ENCODE measurements around the gene OCRL. TPM values are rescaled to one million over a fixed set of nuclear protein-coding genes. Genes with fewer than 3 reads are reported as not detected.

The OCRL gene
- total RNA-seq, 1 experiment from 2014 or later, result 25.4 TPM

- ChIA-PET CTCF (no interaction called here), POLR2A (ENCODE audit: low non-redundant PET) (no interaction called here)
- no TSS peak for BruUV-seq (replicated peaks)
- TF ChIP-seq EZH2 (IDR thresholded peaks at IDR 0.05; ENCODE audit: borderline replicate concordance, low read depth, low read length, poor library complexity, severe bottlenecking) (no peak), CTCF (conservative IDR thresholded peaks at IDR 0.05; ENCODE audit: low read depth, low read length) (no peak)
- intact Hi-C loops (cut with micrococcal nuclease; ENCODE audit: unreplicated experiment), result no loop called here
- Histone ChIP-seq H3K4me1 (ENCODE audit: insufficient read depth, low read length, poor library complexity, severe bottlenecking) (no peaks in the 10 kb centered on the region), H3K27ac (ENCODE audit: low read depth, low read length, poor library complexity, severe bottlenecking) (no peak overlapping the region), H3K36me3 (ENCODE audit: insufficient read depth, low read length, poor library complexity, severe bottlenecking) (no peaks in the 10 kb centered on the region), H3K27me3 (replicated peaks; ENCODE audit: insufficient read depth, low read depth, low read length, poor library complexity) (no peaks in the 10 kb centered on the region), H3K9me3 (ENCODE audit: low read depth, low read length, poor library complexity, severe bottlenecking) (no peaks in the 10 kb centered on the region), H3K4me3 (ENCODE audit: low read depth, low read length, poor library complexity, severe bottlenecking) (no peak overlapping the region)
- no peak for DNase-seq (ENCODE audit: low spot score)
Observed at GRCh38 chrX:129530410-129530809, 9.6 kb upstream of the OCRL start.

GRCh38 chrX:129531132-129531531 is 8.9 kb upstream of the OCRL start:
- no peak for DNase-seq (ENCODE audit: low spot score)
- no peaks in the 10 kb centered on the region for H3K36me3 ChIP-seq (ENCODE audit: insufficient read depth, low read length, poor library complexity, severe bottlenecking)
- TF ChIP-seq EZH2 (IDR thresholded peaks at IDR 0.05; ENCODE audit: borderline replicate concordance, low read depth, low read length, poor library complexity, severe bottlenecking) (no peak), CTCF (conservative IDR thresholded peaks at IDR 0.05; ENCODE audit: low read depth, low read length) (no peak)
- H3K9me3 ChIP-seq (ENCODE audit: low read depth, low read length, poor library complexity, severe bottlenecking), result no peaks in the 10 kb centered on the region
- BruUV-seq (replicated peaks), result no TSS peak
- H3K27ac ChIP-seq (ENCODE audit: low read depth, low read length, poor library complexity, severe bottlenecking), result no peak overlapping the region
- no peaks in the 10 kb centered on the region for H3K27me3 ChIP-seq (replicated peaks; ENCODE audit: insufficient read depth, low read depth, low read length, poor library complexity)
- CTCF ChIA-PET, result no interaction called here
- H3K4me3 ChIP-seq (ENCODE audit: low read depth, low read length, poor library complexity, severe bottlenecking), result no peak overlapping the region
- no peaks in the 10 kb centered on the region for H3K4me1 ChIP-seq (ENCODE audit: insufficient read depth, low read length, poor library complexity, severe bottlenecking)
- intact Hi-C loops (cut with micrococcal nuclease; ENCODE audit: unreplicated experiment), result no loop called here
- POLR2A ChIA-PET (ENCODE audit: low non-redundant PET), result no interaction called here

GRCh38 chrX:129534816-129535578 is 5.1 kb upstream of the OCRL start:
- DNase-seq (ENCODE audit: low spot score), result no peak
- Histone ChIP-seq H3K4me1 (ENCODE audit: insufficient read depth, low read length, poor library complexity, severe bottlenecking) (no peaks in the 10 kb centered on the region), H3K4me3 (ENCODE audit: low read depth, low read length, poor library complexity, severe bottlenecking) (no peak overlapping the region), H3K27ac (ENCODE audit: low read depth, low read length, poor library complexity, severe bottlenecking) (no peak overlapping the region), H3K9me3 (ENCODE audit: low read depth, low read length, poor library complexity, severe bottlenecking) (no peaks in the 10 kb centered on the region), H3K36me3 (ENCODE audit: insufficient read depth, low read length, poor library complexity, severe bottlenecking) (no peaks in the 10 kb centered on the region), H3K27me3 (replicated peaks; ENCODE audit: insufficient read depth, low read depth, low read length, poor library complexity) (no peaks in the 10 kb centered on the region)
- ChIA-PET POLR2A (ENCODE audit: low non-redundant PET) (no interaction called here), CTCF (no interaction called here)
- TF ChIP-seq CTCF (conservative IDR thresholded peaks at IDR 0.05; ENCODE audit: low read depth, low read length) (no peak), EZH2 (IDR thresholded peaks at IDR 0.05; ENCODE audit: borderline replicate concordance, low read depth, low read length, poor library complexity, severe bottlenecking) (no peak)
- no TSS peak for BruUV-seq (replicated peaks)
- intact Hi-C loops (cut with micrococcal nuclease; ENCODE audit: unreplicated experiment), result no loop called here
